Epithelial cell of esophagus (primary cell): Measurements from ENCODE around the gene ACE2.

Experiments used
- DNase-seq: peaks from one replicate; pipeline ENCODE4 v3.0.0; 2010; ENCODE audit warnings: low read depth
- H3K4me3 ChIP-seq: 2 replicates; pipeline ENCODE4 v1.5.1; 2011; ENCODE audit warnings: mild to moderate bottlenecking, low read length, control low read depth
- TF ChIP-seq, protein P1 (sequence below): IDR thresholded peaks from 2 replicates; pipeline ENCODE4 v1.5.1; 2011; ENCODE audit warnings: low read depth, mild to moderate bottlenecking, low read length, control low read depth, inconsistent platforms; ENCODE audit not compliant: insufficient read depth; ENCODE audit errors: missing control alignments

ACE2 gene

DNA sequence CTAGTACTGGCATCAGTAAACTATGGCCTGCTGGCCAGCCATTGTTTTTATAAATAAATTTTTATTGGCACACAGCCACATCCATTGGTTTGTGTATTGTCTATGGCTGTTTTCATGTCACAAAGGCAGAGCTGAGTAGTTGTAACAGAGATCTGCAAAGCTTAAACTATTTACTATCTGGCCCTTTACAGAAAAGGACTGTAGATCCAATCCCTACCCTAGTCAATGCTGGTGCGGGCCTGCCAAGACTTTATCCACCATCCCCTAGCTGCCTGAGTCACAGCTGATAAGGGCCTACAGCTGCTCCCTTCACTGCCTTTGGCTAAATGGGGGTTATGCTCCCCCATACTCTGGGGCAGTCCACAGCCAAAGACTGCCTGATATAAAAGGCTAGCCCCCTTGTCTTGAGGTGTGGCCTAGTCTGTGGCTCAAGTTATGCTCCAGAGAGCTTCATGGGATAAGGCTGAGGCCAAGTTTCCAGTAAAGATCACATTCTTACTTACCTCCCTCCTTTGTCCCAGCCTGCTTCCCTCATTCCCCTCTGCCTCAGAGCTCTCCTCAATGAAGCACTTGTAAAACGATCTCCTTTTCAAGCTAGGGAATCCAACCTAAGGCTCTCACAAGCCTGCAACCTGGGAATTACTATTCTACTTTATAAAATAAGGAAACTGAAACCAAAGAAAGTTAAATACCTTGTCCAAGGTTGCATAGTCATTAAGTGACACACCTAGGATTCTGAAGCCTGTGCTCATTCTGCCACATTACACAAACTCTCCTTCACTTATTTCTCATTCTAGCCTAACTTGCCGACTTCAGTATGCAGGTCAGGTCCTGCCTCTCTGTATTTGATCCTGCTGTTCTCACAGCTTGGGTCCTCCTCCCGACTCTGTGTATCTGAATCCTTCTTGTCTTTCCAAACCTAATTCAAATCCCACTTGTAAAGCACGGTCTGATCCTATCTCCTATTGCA lies 20.7 kb downstream of the ACE2 start:
- peak; percentile 58 for DNase-seq
- H3K4me3 ChIP-seq, result no peak overlapping the region
- TF ChIP-seq, protein P1, sequence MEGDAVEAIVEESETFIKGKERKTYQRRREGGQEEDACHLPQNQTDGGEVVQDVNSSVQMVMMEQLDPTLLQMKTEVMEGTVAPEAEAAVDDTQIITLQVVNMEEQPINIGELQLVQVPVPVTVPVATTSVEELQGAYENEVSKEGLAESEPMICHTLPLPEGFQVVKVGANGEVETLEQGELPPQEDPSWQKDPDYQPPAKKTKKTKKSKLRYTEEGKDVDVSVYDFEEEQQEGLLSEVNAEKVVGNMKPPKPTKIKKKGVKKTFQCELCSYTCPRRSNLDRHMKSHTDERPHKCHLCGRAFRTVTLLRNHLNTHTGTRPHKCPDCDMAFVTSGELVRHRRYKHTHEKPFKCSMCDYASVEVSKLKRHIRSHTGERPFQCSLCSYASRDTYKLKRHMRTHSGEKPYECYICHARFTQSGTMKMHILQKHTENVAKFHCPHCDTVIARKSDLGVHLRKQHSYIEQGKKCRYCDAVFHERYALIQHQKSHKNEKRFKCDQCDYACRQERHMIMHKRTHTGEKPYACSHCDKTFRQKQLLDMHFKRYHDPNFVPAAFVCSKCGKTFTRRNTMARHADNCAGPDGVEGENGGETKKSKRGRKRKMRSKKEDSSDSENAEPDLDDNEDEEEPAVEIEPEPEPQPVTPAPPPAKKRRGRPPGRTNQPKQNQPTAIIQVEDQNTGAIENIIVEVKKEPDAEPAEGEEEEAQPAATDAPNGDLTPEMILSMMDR, result no peak

DNA sequence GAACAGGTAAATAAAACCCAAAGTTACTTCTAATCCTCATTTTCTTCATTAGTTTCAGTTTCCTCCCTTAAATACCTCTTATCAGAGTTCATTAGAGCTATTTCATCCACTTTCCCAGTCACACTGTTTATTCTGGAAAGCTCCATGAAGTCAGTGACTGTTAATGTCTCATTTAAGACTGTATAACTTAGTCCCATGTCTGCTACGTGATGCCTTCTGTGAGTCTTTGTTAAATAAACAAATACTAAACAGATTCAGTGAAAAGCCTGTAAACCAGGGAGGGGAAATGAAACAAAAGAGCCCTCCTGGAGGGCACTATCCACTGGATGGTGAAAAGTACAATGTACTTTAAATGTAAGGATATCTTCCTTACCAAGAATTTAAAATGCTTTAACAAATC lies 24.7 kb downstream of the ACE2 start:
- H3K4me3 ChIP-seq, result no peak overlapping the region
- DNase-seq, result no peak
- TF ChIP-seq, protein P1, result no peak

DNA sequence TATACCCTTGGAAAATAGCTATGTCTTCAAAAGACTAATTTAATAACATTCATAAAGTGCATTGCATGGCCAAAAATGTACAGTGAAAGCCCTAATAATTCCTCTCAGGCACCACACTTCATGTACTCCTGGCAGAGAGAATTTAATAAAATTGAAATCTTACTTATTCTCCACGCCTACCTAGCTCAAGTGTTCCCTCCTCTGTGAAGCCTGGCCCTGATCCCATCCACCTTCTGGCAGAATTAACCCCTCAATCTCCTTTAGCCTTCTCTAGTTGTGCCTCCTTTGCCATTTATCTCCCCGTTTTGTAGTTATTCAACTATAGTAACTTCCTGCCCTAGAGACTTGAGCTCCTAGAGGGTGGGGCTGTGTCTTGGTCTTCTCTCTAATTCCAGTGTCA lies 26.7 kb downstream of the ACE2 start:
- no peak for DNase-seq
- TF ChIP-seq, protein P1, result no peak
- no peak overlapping the region for H3K4me3 ChIP-seq

DNA sequence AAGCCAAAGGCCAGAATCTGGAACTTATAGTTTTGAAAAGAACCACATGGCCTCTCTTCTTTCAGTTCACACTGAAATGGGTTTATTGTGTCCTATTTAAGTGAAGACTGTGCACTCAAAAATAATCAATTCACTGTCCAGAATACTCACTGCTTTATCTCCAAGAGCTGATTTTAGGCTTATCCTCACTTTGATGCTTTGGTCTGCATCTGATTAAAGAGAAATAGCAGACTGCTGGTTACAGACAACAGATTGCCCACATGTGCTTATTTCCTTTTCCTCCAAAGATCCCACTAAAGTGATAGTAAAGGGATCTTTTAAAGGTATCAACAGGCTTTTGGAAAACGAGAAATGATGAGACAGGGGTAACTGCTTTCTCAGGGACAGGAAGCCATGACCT lies 30.6 kb downstream of the ACE2 start:
- TF ChIP-seq, protein P1, result no peak
- H3K4me3 ChIP-seq, result no peak overlapping the region
- no peak for DNase-seq

DNA sequence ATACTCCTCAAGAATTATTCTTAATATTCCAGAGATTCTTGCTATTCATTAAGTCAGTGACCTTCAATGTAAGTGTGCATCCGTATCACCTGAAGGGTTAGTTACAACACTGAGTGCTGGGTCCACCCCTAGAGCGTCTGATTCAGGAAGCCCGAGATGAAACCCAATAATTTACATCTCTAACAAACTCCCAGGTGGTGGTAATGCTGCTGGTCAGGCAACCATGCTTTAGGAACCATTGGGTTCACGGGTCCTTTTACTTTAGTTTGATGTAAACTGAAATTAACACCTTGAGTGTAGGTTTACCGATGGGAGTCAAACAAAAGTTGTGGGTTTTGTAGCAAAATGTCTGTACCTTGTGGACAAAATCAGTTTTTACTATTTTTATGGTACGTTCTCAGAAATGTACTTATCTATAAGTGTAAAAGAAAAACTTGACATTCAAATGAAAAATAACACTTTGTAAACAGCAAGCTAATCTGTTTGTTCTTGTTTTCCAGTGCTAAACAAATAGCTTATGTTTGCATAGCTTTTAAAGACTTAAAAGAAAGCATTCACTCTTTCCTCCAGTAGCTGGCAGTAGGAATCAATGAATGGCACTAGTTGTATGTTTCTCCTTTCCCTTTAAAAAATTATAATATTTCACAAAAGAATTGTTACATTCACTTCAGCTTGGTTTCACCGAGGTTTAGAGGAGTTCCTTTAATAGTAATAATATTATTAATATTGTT lies 32.7 kb downstream of the ACE2 start:
- DNase-seq, result peak; percentile 30
- TF ChIP-seq, protein P1, result peak; percentile 68
- no peak overlapping the region for H3K4me3 ChIP-seq

DNA sequence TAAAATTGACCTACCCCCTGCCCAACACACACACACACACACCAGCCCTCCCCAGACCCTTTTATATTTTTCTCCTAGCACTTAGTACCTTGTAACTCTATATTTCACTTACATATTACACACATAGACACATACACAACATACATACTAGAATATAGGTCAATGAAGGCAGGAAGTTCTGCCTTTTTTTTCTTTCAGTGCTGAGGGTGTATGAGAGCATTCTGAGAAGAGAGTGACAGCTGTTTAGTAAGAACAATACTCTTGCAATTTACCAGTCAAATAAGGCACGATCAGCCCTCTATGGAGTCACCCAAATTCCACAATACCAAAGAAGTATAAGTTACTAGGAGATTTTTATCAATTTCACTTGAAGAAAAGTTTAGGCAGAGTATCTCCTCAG lies 33.5 kb downstream of the ACE2 start:
- DNase-seq, result no peak
- H3K4me3 ChIP-seq, result no peak overlapping the region
- TF ChIP-seq, protein P1, result no peak
